ENCODE results near the gene NUP93. TPM values are rescaled to one million over a fixed set of nuclear protein-coding genes. Genes with fewer than 3 reads are reported as not detected.

The NUP93 gene
- total RNA-seq, 1 donor from 2014 or later: 152 TPM

DNA sequence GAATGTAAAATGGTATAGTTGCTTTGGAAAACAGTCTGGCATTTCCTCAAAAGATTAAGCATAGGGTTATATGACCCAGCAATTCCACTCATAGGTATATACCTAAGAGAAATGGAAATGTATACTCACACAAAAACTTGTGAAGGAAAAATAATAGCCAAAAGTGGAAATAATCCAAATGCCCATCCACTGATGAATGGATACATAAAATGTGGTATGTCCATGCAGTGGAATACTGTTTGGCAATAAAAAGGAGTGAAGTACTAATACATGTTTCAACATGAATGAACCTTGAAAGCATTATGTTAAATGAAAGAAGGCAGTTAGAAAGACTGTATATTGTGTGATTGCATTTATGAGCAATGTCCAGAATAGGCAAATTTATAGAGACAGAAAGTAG, 25.1 kb downstream of the NUP93 start:
- H3K27ac Mint-ChIP-seq: no peak overlapping the region
- intact Hi-C loops (cut with micrococcal nuclease): no loop called here
- H3K4me1 Mint-ChIP-seq (ENCODE audit: low read depth): peaks cover 4% of the 10 kb centered on the region
- H3K4me3 Mint-ChIP-seq: no peak overlapping the region
- peaks cover 36% of the 10 kb centered on the region for H3K36me3 Mint-ChIP-seq (ENCODE audit: low read depth)
- peaks cover 21% of the 10 kb centered on the region for H3K9me3 Mint-ChIP-seq
- no peaks in the 10 kb centered on the region for H3K27me3 Mint-ChIP-seq (ENCODE audit: insufficient read depth)
- no peak for DNase-seq (ENCODE audit: low spot score)

DNA sequence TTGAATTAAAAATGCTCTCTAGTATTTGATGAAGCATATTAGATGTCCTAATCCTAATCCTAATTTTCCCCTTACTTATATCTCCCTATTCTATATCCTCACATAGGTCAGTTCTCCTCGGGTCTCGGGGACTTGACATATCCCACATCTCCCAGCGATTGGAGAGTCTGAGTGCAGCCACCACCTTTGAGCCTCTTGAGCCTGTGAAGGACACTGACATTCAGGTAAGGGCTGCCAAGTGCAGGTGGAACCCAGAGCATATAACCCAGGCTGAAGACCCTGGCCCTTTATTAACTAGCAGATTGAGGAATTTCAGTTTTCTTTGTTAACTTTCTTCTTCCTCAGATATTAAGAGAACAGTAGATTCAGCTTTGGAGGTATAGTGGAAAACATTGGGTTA, 28.5 kb downstream of the NUP93 start:
- intact Hi-C loops (cut with micrococcal nuclease): no loop called here

DNA sequence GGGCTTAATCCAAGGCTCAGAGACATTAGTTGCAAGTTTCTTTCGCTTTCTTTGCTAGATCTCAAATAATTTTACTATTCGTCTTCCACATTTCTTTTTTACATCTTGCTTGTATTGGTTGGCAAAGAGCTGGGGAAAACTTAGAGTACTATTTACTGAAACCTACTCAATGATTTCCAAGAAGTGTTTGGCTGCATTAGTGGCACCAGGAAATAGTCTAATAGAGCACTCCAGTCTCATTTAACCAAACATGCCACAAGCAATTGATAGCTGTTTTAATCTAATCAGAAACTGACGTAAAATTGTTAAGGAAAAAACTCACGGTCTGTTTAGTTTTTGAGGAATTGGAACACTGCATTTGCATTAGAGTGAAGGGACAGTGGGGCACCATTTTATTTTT, 29.0 kb downstream of the NUP93 start:
- Mint-ChIP-seq H3K27ac (no peak overlapping the region), H3K4me1 (ENCODE audit: low read depth) (peaks cover 14% of the 10 kb centered on the region), H3K27me3 (ENCODE audit: insufficient read depth) (no peaks in the 10 kb centered on the region), H3K4me3 (no peak overlapping the region), H3K36me3 (ENCODE audit: low read depth) (peaks cover 35% of the 10 kb centered on the region), H3K9me3 (peaks cover 12% of the 10 kb centered on the region)
- no peak for DNase-seq (ENCODE audit: low spot score)
- intact Hi-C loops (cut with micrococcal nuclease): no loop called here

More for the DNA sequence above, 28.5 kb downstream of the NUP93 start:
- Mint-ChIP-seq H3K27me3 (ENCODE audit: insufficient read depth) (no peaks in the 10 kb centered on the region), H3K4me1 (ENCODE audit: low read depth) (peaks cover 9% of the 10 kb centered on the region), H3K4me3 (no peak overlapping the region), H3K36me3 (ENCODE audit: low read depth) (peaks cover 40% of the 10 kb centered on the region), H3K27ac (no peak overlapping the region), H3K9me3 (peaks cover 17% of the 10 kb centered on the region)
- DNase-seq (ENCODE audit: low spot score): no peak

DNA sequence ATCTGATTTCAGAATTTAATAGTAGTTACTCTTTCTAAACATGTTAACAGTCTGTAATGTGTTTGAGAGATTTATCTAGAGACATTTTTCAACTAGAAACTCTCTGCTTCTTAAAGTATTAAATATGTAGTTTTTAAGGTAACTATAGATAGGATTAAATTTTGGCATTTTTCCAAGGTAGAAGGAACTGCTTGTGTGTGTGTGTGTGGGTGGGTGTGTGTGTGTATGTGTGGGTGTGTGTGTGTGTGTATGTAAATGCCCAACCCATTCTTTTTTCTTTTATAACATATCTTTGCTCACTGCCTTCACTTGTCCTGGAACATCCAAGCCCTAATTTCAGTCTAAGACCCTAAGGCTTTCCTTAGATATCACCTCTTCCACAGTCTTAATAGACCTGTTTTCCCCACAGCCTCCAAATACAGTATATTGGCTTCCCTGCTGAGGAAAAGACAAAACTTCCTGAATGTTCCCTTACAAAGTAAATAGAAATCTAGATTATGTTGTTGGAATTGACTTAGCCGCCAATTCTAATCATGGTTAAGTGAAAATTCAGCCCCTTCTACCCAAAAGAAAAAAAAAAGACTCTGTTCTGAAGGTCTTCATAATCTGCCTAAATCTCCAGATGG, 33.5 kb downstream of the NUP93 start:
- H3K27ac Mint-ChIP-seq: peak overlapping the region; percentile 37
- H3K4me1 Mint-ChIP-seq (ENCODE audit: low read depth): peaks cover 30% of the 10 kb centered on the region
- H3K27me3 Mint-ChIP-seq (ENCODE audit: insufficient read depth): no peaks in the 10 kb centered on the region
- intact Hi-C loops (cut with micrococcal nuclease): no loop called here
- peaks cover 29% of the 10 kb centered on the region for H3K36me3 Mint-ChIP-seq (ENCODE audit: low read depth)
- H3K4me3 Mint-ChIP-seq: no peak overlapping the region
- H3K9me3 Mint-ChIP-seq: no peaks in the 10 kb centered on the region
- no peak for DNase-seq (ENCODE audit: low spot score)

DNA sequence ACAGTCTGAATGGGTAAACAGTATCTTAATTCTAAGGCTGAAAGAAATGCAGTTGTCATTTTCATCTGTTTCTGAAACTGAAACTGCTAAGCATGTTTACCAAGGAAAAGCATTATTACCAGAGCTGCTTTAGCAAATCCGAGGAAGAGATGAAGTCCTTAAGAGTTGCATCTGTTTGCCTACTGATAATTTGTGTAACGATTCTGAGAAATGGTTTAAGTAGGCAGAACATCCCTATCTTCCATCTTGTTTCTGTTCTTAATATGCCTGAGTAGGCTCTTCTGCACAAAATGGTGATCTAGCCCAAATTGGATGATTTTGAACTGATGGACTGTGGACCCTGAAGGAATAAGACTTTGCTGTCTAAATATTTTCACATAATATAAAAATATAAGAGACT, 34.9 kb downstream of the NUP93 start:
- no peak overlapping the region for H3K4me3 Mint-ChIP-seq
- H3K36me3 Mint-ChIP-seq (ENCODE audit: low read depth): peaks cover 24% of the 10 kb centered on the region
- intact Hi-C loops (cut with micrococcal nuclease): loop anchor here (1.0 to 2.0 kb wide), 2 partner anchors 8 to 18 kb away; no protein-coding TSS in a partner anchor
- H3K27ac Mint-ChIP-seq: peak overlapping the region; percentile 16
- H3K27me3 Mint-ChIP-seq (ENCODE audit: insufficient read depth): no peaks in the 10 kb centered on the region
- H3K4me1 Mint-ChIP-seq (ENCODE audit: low read depth): peaks cover 32% of the 10 kb centered on the region
- no peak for DNase-seq (ENCODE audit: low spot score)
- no peaks in the 10 kb centered on the region for H3K9me3 Mint-ChIP-seq

DNA sequence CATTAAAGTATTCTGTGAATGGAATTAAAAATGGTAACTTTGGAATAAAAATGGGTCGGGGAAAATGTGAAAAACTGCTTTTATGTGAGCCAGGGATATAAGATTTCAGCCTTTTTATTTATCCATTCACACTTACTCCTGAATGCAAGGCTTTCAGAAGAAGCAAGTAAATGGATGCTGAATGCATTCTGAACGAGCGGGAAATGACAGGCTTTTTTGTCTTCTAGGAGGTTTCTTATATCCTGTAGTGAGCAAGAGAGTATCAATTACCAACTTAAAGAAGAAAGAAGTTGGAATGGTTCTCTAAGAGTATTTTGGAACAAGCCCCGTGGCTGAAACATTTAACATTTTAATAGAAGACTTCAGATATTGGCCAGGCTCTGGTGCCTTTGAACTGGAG, 36.0 kb downstream of the NUP93 start:
- H3K4me1 Mint-ChIP-seq (ENCODE audit: low read depth): peaks cover 41% of the 10 kb centered on the region
- DNase-seq (ENCODE audit: low spot score): no peak
- intact Hi-C loops (cut with micrococcal nuclease): loop anchor here (1.0 to 2.0 kb wide), 2 partner anchors 7 to 17 kb away; no protein-coding TSS in a partner anchor
- H3K36me3 Mint-ChIP-seq (ENCODE audit: low read depth): peaks cover 22% of the 10 kb centered on the region
- no peak overlapping the region for H3K4me3 Mint-ChIP-seq
- no peaks in the 10 kb centered on the region for H3K27me3 Mint-ChIP-seq (ENCODE audit: insufficient read depth)
- no peaks in the 10 kb centered on the region for H3K9me3 Mint-ChIP-seq
- H3K27ac Mint-ChIP-seq: no peak overlapping the region

DNA sequence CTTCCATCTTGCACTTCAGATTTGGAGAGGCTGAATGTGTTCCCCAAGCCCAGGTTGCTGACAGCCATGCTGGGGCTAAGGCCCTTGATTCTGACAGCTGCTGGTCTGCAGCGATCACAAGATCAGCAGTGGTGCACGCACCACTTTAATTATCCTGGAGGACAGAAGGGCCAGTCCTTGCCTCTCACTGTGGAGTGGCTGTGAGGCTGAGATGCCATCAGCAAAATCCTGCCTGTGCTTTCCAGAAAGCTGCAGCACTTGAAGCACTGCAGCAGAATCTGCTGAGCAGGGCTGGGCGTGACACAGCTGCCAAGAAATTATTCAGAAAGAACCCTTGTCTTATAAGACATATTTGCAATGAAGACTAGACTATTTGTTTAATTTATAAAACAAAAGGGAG, 37.1 kb downstream of the NUP93 start:
- no peaks in the 10 kb centered on the region for H3K9me3 Mint-ChIP-seq
- intact Hi-C loops (cut with micrococcal nuclease): no loop called here
- no peak for DNase-seq (ENCODE audit: low spot score)
- H3K4me3 Mint-ChIP-seq: no peak overlapping the region
- peaks cover 19% of the 10 kb centered on the region for H3K36me3 Mint-ChIP-seq (ENCODE audit: low read depth)
- H3K27me3 Mint-ChIP-seq (ENCODE audit: insufficient read depth): no peaks in the 10 kb centered on the region
- H3K27ac Mint-ChIP-seq: no peak overlapping the region
- H3K4me1 Mint-ChIP-seq (ENCODE audit: low read depth): peaks cover 52% of the 10 kb centered on the region

DNA sequence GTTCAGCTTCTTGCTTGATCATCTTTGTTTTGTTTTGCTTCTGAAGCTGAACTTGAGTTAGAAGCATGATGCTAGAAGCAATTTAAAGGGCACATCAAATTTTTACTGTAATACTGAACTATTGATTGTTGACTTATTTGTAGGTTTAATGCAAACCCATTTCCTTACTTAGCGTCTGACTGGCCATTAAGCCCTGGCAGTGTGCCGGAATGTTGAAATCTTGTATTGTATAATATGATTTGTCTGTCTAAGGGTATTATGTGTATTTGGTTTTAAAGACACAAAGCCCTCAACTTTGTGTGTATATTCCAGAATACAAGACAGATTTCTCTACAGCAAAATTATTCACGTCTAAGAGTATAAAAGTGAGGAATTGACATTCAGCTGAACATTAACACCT, 39.7 kb downstream of the NUP93 start:
- intact Hi-C loops (cut with micrococcal nuclease): no loop called here
- peaks cover 13% of the 10 kb centered on the region for H3K36me3 Mint-ChIP-seq (ENCODE audit: low read depth)
- H3K9me3 Mint-ChIP-seq: no peaks in the 10 kb centered on the region
- peaks cover 44% of the 10 kb centered on the region for H3K4me1 Mint-ChIP-seq (ENCODE audit: low read depth)
- no peak overlapping the region for H3K4me3 Mint-ChIP-seq
- DNase-seq (ENCODE audit: low spot score): no peak
- peak overlapping the region; percentile 7 for H3K27ac Mint-ChIP-seq
- no peaks in the 10 kb centered on the region for H3K27me3 Mint-ChIP-seq (ENCODE audit: insufficient read depth)

DNA sequence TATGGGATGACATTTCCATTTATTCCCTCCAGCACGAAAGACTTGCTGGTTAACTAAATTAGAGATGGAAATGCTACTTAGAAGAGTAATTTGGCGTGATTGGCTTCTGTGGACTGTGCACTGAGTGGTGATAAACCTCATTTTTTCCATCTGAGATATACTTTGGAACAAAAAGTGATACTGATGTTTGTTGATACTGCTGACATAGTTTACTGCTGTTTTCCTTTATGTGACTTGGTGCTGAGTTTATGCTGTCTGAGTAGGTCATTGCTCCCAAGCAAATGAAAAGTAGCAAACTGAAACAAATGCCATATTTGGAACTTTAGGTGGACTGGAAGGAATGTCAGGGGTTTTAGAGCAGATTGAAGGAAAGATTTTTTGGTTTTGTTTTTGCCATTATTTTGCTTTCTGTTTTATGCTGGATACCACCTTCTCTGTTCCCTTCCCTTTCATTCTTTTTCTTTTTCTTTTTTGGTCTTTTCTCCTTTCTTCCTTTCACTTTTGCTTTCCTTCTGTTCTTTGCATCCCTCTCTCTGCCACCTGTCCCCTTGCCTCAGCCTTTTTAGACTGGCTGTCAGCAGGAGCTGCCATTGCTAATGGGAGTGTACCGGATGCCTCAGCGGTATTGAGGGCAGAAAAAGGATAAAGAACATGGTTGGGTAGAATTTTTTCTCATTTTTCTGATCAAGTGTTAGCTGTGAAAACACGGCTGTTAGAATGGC, 41.8 kb downstream of the NUP93 start:
- H3K36me3 Mint-ChIP-seq (ENCODE audit: low read depth): peaks cover 12% of the 10 kb centered on the region
- H3K9me3 Mint-ChIP-seq: no peaks in the 10 kb centered on the region
- intact Hi-C loops (cut with micrococcal nuclease): no loop called here
- peaks cover 36% of the 10 kb centered on the region for H3K4me1 Mint-ChIP-seq (ENCODE audit: low read depth)
- H3K27me3 Mint-ChIP-seq (ENCODE audit: insufficient read depth): no peaks in the 10 kb centered on the region
- no peak for DNase-seq (ENCODE audit: low spot score)
- H3K27ac Mint-ChIP-seq: peak overlapping the region; percentile 52
- peak overlapping the region; percentile 63 for H3K4me3 Mint-ChIP-seq

DNA sequence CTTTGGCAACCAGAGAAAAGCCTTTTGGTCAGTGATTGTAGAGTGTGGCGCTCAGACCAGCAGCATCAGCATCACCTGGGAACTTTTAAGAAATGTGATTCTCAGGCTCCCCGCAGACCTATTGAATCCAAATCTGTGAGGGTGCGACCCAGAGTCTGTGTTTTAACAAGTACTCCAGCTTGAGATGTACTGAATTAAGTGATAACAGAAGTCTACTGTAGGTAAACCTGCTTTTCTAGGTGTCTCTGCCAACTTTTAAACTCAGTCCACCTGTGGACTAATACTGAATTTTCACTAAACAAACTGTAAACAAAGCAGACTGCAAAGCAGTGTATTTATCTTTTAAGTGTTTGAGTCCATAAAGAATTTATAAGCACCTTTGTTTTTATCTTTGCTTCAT, 43.6 kb downstream of the NUP93 start:
- Mint-ChIP-seq H3K4me3 (no peak overlapping the region), H3K27ac (no peak overlapping the region), H3K27me3 (ENCODE audit: insufficient read depth) (no peaks in the 10 kb centered on the region), H3K9me3 (no peaks in the 10 kb centered on the region), H3K36me3 (ENCODE audit: low read depth) (peaks cover 16% of the 10 kb centered on the region), H3K4me1 (ENCODE audit: low read depth) (peaks cover 43% of the 10 kb centered on the region)
- no peak for DNase-seq (ENCODE audit: low spot score)
- intact Hi-C loops (cut with micrococcal nuclease): loop anchor here (1.0 kb wide), 1 partner anchor 8 kb away; no protein-coding TSS in a partner anchor

DNA sequence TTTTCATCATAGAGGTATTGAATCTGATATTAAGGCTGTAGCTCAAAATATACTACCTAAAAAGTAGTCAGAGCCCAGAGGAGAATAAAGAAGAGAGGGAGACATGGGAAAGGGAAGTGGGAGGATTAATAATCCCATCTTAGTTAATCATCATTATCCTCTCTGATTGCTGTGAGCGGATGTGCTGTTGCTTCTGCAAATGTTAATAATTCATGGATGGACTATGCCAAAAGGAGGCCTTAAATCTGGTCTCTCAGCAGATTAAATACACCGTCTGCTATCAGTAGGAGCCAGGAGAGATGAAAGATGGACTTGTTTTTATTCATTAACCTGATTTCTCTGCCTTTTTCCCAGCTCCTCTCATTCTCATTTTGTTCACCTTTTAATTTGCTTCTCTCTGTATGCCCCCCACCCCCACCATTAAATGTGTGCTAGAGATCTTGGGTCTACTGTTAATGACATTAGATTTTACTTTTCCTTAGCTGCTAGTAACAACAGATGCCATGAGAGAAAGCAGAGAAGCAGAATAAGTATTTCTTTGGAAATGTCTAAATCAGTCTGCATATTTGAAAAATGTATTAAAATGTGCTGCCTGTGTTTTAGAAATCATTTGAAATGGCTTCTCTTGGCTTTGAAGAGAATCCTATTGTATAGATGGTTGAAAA, 44.2 kb downstream of the NUP93 start:
- Mint-ChIP-seq H3K36me3 (ENCODE audit: low read depth) (peaks cover 17% of the 10 kb centered on the region), H3K27ac (no peak overlapping the region), H3K4me3 (no peak overlapping the region), H3K9me3 (no peaks in the 10 kb centered on the region), H3K27me3 (ENCODE audit: insufficient read depth) (no peaks in the 10 kb centered on the region), H3K4me1 (ENCODE audit: low read depth) (peaks cover 46% of the 10 kb centered on the region)
- DNase-seq (ENCODE audit: low spot score): no peak
- intact Hi-C loops (cut with micrococcal nuclease): no loop called here

DNA sequence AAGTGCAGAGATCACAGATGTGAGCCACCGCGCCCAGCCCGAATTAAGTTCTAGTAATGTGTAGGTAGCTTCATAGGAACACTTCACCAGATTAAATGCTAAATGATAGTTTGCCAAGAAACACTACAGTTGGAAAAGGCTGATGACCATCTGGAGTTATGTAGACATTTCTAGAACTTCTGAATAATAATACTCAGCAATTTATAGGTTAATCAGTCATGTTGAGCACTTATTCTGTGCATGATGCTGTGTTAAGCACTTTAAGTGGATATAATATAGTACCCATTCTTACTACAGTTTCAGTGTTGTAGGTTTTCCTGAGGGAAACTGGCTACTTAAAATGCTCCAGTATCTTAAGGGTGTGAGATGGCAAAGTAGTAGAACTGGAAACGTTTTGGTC, 45.2 kb downstream of the NUP93 start:
- DNase-seq (ENCODE audit: low spot score): no peak
- H3K36me3 Mint-ChIP-seq (ENCODE audit: low read depth): peaks cover 15% of the 10 kb centered on the region
- no peaks in the 10 kb centered on the region for H3K9me3 Mint-ChIP-seq
- peaks cover 47% of the 10 kb centered on the region for H3K4me1 Mint-ChIP-seq (ENCODE audit: low read depth)
- no peak overlapping the region for H3K4me3 Mint-ChIP-seq
- intact Hi-C loops (cut with micrococcal nuclease): no loop called here
- no peaks in the 10 kb centered on the region for H3K27me3 Mint-ChIP-seq (ENCODE audit: insufficient read depth)
- no peak overlapping the region for H3K27ac Mint-ChIP-seq

DNA sequence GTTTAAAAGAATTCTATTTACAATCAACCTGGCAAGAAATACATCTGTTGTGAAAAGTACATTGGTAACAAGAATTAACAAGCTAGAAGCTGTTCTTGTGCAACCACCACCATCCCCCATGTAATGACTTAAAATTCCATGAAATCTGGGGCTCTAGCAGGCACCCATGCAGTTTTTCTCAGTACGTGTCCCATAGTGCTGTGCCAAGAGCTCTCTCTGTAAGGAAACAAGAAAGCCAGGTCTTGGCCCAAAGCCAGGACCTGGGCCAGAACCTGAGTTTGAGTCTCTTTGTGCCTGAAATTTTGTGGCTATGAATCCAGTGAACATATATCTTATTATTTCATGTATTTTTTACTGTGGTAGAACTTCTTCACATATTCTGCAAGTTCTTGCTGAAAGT, 46.6 kb downstream of the NUP93 start:
- H3K9me3 Mint-ChIP-seq: no peaks in the 10 kb centered on the region
- no peak for DNase-seq (ENCODE audit: low spot score)
- no peak overlapping the region for H3K4me3 Mint-ChIP-seq

More for the DNA sequence above, 46.6 kb downstream of the NUP93 start:
- no peaks in the 10 kb centered on the region for H3K27me3 Mint-ChIP-seq (ENCODE audit: insufficient read depth)
- H3K4me1 Mint-ChIP-seq (ENCODE audit: low read depth): peaks cover 48% of the 10 kb centered on the region
- intact Hi-C loops (cut with micrococcal nuclease): no loop called here
- H3K27ac Mint-ChIP-seq: no peak overlapping the region
- peaks cover 15% of the 10 kb centered on the region for H3K36me3 Mint-ChIP-seq (ENCODE audit: low read depth)
